Bronchial epithelial cell (primary cell): ENCODE results near the gene C14orf132. TPM values are rescaled to one million over a fixed set of nuclear protein-coding genes. Genes with fewer than 3 reads are reported as not detected.
A peak's percentile ranks its signal among the peaks of the same experiment; 100 is the strongest.
"Not testable (repeated sequence)": the region's sequence is repeated elsewhere in the genome, so short reads cannot be mapped to it uniquely, and the experiment has no call there.

Experiments
- DNase-seq: peaks from one replicate; pipeline ENCODE4 v3.0.0-alpha.2; 2010; ENCODE audit warnings: low read depth
- FAIRE-seq: peaks from 2 replicates; lab custom pipeline; 2011; peaks lifted over from hg19 to GRCh38; lab: Jason Lieb, UNC
- H3K27me3 ChIP-seq: 2 replicates; pipeline ENCODE4 v1.5.1; 2011; ENCODE audit warnings: low read length; ENCODE audit not compliant: control insufficient read depth, insufficient read depth
- H3K36me3 ChIP-seq: 2 replicates; pipeline ENCODE4 v1.5.1; 2011; ENCODE audit warnings: low read length; ENCODE audit not compliant: control insufficient read depth, insufficient read depth
- H3K4me3 ChIP-seq: 2 replicates; pipeline ENCODE4 v1.5.1; 2011; ENCODE audit warnings: mild to moderate bottlenecking, low read depth, low read length, control low read depth
- total RNA-seq: library from RNA; depleted of rRNA; stranded (reverse); fragments of >200 nt; gene quantifications from 2 replicates; pipeline ENCODE4 v1.2.1, GENCODE V29; 2014
- TF ChIP-seq, protein P1 (sequence below): IDR thresholded peaks from 2 replicates; pipeline ENCODE4 v1.5.1; 2011; ENCODE audit warnings: mild to moderate bottlenecking, moderate library complexity, low read length, control low read depth, inconsistent platforms; ENCODE audit not compliant: insufficient read depth, severe bottlenecking

The C14orf132 gene
- total RNA-seq, 1 donor from 2014 or later = 1.1 TPM

DNA sequence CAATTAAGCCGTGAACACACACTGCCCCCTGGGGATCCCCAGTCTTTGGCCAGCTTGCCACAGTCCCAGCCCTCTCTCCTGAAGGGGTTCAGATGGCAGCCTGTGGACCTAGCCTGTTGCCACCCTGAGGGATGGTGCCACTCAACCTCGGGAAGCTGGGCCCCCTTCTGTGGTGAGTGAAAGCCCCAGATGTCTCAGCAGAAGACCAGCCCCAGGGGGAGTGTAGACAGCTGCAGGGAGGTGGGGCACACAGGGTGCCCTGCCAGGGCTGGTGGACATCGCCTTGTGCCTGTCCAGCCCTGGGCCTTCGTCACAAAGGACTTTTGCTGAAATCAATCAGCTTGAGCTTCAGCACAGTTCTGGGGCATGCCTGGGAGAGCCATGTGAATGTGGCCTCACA, 32.4 kb downstream of the C14orf132 start:
- Histone ChIP-seq H3K36me3 (no peaks in the 10 kb centered on the region), H3K4me3 (no peak overlapping the region), H3K27me3 (peaks cover 1% of the 10 kb centered on the region)
- TF ChIP-seq, protein P1, sequence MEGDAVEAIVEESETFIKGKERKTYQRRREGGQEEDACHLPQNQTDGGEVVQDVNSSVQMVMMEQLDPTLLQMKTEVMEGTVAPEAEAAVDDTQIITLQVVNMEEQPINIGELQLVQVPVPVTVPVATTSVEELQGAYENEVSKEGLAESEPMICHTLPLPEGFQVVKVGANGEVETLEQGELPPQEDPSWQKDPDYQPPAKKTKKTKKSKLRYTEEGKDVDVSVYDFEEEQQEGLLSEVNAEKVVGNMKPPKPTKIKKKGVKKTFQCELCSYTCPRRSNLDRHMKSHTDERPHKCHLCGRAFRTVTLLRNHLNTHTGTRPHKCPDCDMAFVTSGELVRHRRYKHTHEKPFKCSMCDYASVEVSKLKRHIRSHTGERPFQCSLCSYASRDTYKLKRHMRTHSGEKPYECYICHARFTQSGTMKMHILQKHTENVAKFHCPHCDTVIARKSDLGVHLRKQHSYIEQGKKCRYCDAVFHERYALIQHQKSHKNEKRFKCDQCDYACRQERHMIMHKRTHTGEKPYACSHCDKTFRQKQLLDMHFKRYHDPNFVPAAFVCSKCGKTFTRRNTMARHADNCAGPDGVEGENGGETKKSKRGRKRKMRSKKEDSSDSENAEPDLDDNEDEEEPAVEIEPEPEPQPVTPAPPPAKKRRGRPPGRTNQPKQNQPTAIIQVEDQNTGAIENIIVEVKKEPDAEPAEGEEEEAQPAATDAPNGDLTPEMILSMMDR = no peak
- DNase-seq = no peak
- FAIRE-seq = no peak

DNA sequence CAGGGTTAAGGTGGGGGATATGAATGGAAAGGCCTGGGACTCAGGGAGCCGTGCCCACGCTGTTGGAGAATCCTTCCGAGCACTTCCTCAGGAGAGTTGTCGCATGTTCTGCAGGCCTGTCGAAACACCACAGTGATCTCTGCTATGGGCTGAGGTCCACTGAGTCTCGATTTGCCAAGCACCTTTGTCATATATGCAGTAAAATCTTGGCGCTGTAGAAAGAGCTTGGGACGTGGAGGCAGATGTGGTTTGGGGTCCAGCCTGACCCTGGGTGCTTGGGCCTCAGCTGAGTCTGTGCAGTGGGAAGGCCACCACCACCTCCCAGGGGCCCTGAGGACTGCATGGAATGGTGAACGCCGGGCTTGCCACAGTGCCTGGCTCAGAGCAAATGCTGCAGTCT, 32.9 kb downstream of the C14orf132 start:
- TF ChIP-seq, protein P1 = no peak
- DNase-seq (no peak), FAIRE-seq (no peak)
- Histone ChIP-seq H3K36me3 (no peaks in the 10 kb centered on the region), H3K4me3 (no peak overlapping the region), H3K27me3 (peaks cover 1% of the 10 kb centered on the region)

GRCh38 chr14:96072746-96073145, 33.6 kb downstream of the C14orf132 start:
- H3K27me3 ChIP-seq = peaks cover 3% of the 10 kb centered on the region
- DNase-seq = no peak
- TF ChIP-seq, protein P1 = no peak
- no peak for FAIRE-seq
- no peak overlapping the region for H3K4me3 ChIP-seq
- no peaks in the 10 kb centered on the region for H3K36me3 ChIP-seq

GRCh38 chr14:96073260-96074039, 34.3 kb downstream of the C14orf132 start:
- FAIRE-seq, H3K36me3 ChIP-seq, DNase-seq, H3K4me3 ChIP-seq, H3K27me3 ChIP-seq: not testable (repeated sequence)

- Histone ChIP-seq H3K27me3 (peaks cover 7% of the 10 kb centered on the region), H3K36me3 (no peaks in the 10 kb centered on the region), H3K4me3 (no peak overlapping the region)
- DNase-seq = peak; percentile 84
- TF ChIP-seq, protein P1 = no peak
- FAIRE-seq = no peak
Observed at GRCh38 chr14:96077983-96078624, 38.9 kb downstream of the C14orf132 start.

- Histone ChIP-seq H3K4me3 (no peak overlapping the region), H3K36me3 (no peaks in the 10 kb centered on the region), H3K27me3 (peaks cover 7% of the 10 kb centered on the region)
- no peak for DNase-seq
- FAIRE-seq = no peak
- TF ChIP-seq, protein P1 = no peak
Observed at GRCh38 chr14:96078625-96079016, 39.5 kb downstream of the C14orf132 start.
